Liver (tissue), 9 donors: ENCODE data around the gene KIF1A. TPM values are rescaled to one million over a fixed set of nuclear protein-coding genes. Genes with fewer than 3 reads are reported as not detected.

Source experiments
- DNase-seq: peaks from one replicate; pipeline ENCODE4 v3.0.0-alpha.2; 2017; ENCODE audit warnings: low spot score
- H3K27ac ChIP-seq, 2 donors: one replicate each; pipeline ENCODE4 v1.7.0; 2013; ENCODE audit warnings: inconsistent platforms in 2 of 2, low read length in 2 of 2, control low read depth in 1 of 2, low read depth in 1 of 2, mild to moderate bottlenecking in 1 of 2
- H3K27me3 ChIP-seq, 4 donors: one replicate each; pipeline versions ENCODE4 v1.6.1 to v1.7.0; 2013; ENCODE audit warnings: low read length in 3 of 4, inconsistent platforms in 1 of 4, mild to moderate bottlenecking in 1 of 4, moderate library complexity in 1 of 4; ENCODE audit not compliant: control insufficient read depth in 4 of 4, insufficient read depth in 4 of 4
- H3K36me3 ChIP-seq, 4 donors: one replicate each; pipeline versions ENCODE4 v1.6.1 to v1.7.0; 2013; ENCODE audit warnings: low read length in 3 of 4, mild to moderate bottlenecking in 3 of 4, low read depth in 1 of 4, moderate library complexity in 1 of 4; ENCODE audit not compliant: control insufficient read depth in 4 of 4, insufficient read depth in 3 of 4
- H3K4me1 ChIP-seq, 4 donors: one replicate each; pipeline versions ENCODE4 v1.6.1 to v1.7.0; 2013; ENCODE audit warnings: low read length in 3 of 4, mild to moderate bottlenecking in 3 of 4, moderate library complexity in 1 of 4; ENCODE audit not compliant: control insufficient read depth in 4 of 4, insufficient read depth in 4 of 4
- H3K4me3 ChIP-seq, 3 donors: one replicate each; pipeline versions ENCODE4 v1.6.1 to v1.7.0; 2013; ENCODE audit warnings: low read length in 3 of 3, control low read depth in 1 of 3, low read depth in 1 of 3, mild to moderate bottlenecking in 1 of 3
- H3K9ac ChIP-seq, 2 donors: one replicate each; pipeline ENCODE4 v1.7.0; 2013; ENCODE audit warnings: low read length in 2 of 2, mild to moderate bottlenecking in 2 of 2, moderate library complexity in 2 of 2, control low read depth in 1 of 2, low read depth in 1 of 2
- H3K9me3 ChIP-seq, 4 donors: one replicate each; pipeline versions ENCODE4 v1.6.1 to v1.7.0; 2013; ENCODE audit warnings: low read length in 3 of 4; ENCODE audit not compliant: control insufficient read depth in 4 of 4
- ATF3 ChIP-seq: IDR thresholded peaks from 2 replicates; pipeline ENCODE4 v1.6.1; 2016; ENCODE audit warnings: antibody characterized with exemption
- EGR1 ChIP-seq, 2 donors: IDR thresholded peaks; 2 replicates each; pipeline ENCODE4 v1.6.1; 2016 to 2018; ENCODE audit warnings: antibody characterized with exemption in 2 of 2, low read depth in 2 of 2
- FOXA1 ChIP-seq: IDR thresholded peaks from 2 replicates; pipeline ENCODE4 v1.6.1; 2016; ENCODE audit warnings: antibody characterized with exemption
- FOXA2 ChIP-seq: IDR thresholded peaks from 2 replicates; pipeline ENCODE4 v1.6.1; 2016; ENCODE audit warnings: antibody characterized with exemption
- GABPA ChIP-seq, 2 donors: IDR thresholded peaks in 1 of 2; conservative IDR thresholded peaks in 1 of 2; 2 replicates each; pipeline ENCODE4 v1.6.1; 2016; ENCODE audit warnings: antibody characterized with exemption in 2 of 2, mild to moderate bottlenecking in 1 of 2, moderate library complexity in 1 of 2
- HNF4G ChIP-seq: IDR thresholded peaks from 2 replicates; pipeline ENCODE4 v1.6.1; 2016; ENCODE audit warnings: antibody characterized with exemption
- JUND ChIP-seq, 2 donors: IDR thresholded peaks; 2 replicates each; pipeline ENCODE4 v1.6.1; 2016; ENCODE audit warnings: antibody characterized with exemption in 2 of 2
- NR2F2 ChIP-seq: IDR thresholded peaks from 2 replicates; pipeline ENCODE4 v1.6.1; 2016; ENCODE audit warnings: antibody characterized with exemption
- RAD21 ChIP-seq, 2 donors: IDR thresholded peaks; 2 replicates each; pipeline ENCODE4 v1.6.1; 2016; ENCODE audit warnings: antibody characterized with exemption in 2 of 2, mild to moderate bottlenecking in 2 of 2
- REST ChIP-seq: IDR thresholded peaks from 2 replicates; pipeline ENCODE4 v1.6.1; 2016; ENCODE audit warnings: antibody characterized with exemption, mild to moderate bottlenecking
- RXRA ChIP-seq, 2 donors: IDR thresholded peaks; 2 replicates each; pipeline ENCODE4 v1.6.1; 2017 to 2018; ENCODE audit warnings: antibody characterized with exemption in 2 of 2, mild to moderate bottlenecking in 1 of 2
- SP1 ChIP-seq: IDR thresholded peaks from 2 replicates; pipeline ENCODE4 v1.6.1; 2018; ENCODE audit warnings: antibody characterized with exemption, mild to moderate bottlenecking
- YY1 ChIP-seq: IDR thresholded peaks from 2 replicates; pipeline ENCODE4 v1.6.1; 2016; ENCODE audit warnings: antibody characterized with exemption, mild to moderate bottlenecking
- WGBS: extraction: QIAGEN DNeasy Blood & Tissue Kit; methylation state at CpG from one replicate; pipeline ENCODE4 v1.1.7; 2013; 5-methylcytosine and 5-hydroxymethylcytosine counted together
- polyA plus RNA-seq, 2 donors: library from polyadenylated mRNA; stranded (reverse) in 1 of 2; unstranded in 1 of 2; fragments of 200-250 nt in 1 of 2; fragments of >200 nt in 1 of 2; fragmentation: Nextera tagmentation in 1 of 2; extraction: Ambion mirVana in 1 of 2; gene quantifications; one replicate each; pipeline versions ENCODE4 v1.2.1 to v1.2.3, GENCODE V29; 2013 to 2015
- total RNA-seq, 2 donors: library from RNA; depleted of rRNA; stranded (reverse); fragments of >200 nt; gene quantifications; one replicate each; pipeline ENCODE4 v1.2.3, GENCODE V29; 2014
- TF ChIP-seq, protein P1 (sequence below): IDR thresholded peaks from 2 replicates; pipeline ENCODE4 v1.6.1; 2016; ENCODE audit warnings: antibody characterized with exemption
- TF ChIP-seq, protein P2 (sequence below): IDR thresholded peaks from 2 replicates; pipeline ENCODE4 v1.6.1; 2016; ENCODE audit warnings: antibody characterized with exemption
- donor health status: healthy.
- donor health status: healthy.
- donor health status: healthy.
- donor health status: healthy.
- donor health status: healthy.

Gene KIF1A
- total and polyA plus RNA-seq, 4 donors, result 0.03 to 0.21 (median 0.11) TPM

GRCh38 chr2:240791821-240792628 is 28.0 kb downstream of the KIF1A start:
- Histone ChIP-seq H3K4me3 (no peak overlapping the region), H3K4me1 (peaks cover 7 to 33% (median 27%) of the 10 kb centered on the region in 4 donors), H3K9me3 (no peaks in the 10 kb centered on the region), H3K36me3 (no peaks in the 10 kb centered on the region), H3K27ac (no peak overlapping the region), H3K27me3 (no peaks in the 10 kb centered on the region), H3K9ac (no peak overlapping the region)
- DNase-seq, result no peak
- WGBS, result 83% methylated on average over 15 of the region's 15 CpGs
- TF ChIP-seq ATF3, result no peak
- no peak for TF ChIP-seq REST
- TF ChIP-seq YY1, result no peak
- no peak for TF ChIP-seq HNF4G
- TF ChIP-seq, protein P1, sequence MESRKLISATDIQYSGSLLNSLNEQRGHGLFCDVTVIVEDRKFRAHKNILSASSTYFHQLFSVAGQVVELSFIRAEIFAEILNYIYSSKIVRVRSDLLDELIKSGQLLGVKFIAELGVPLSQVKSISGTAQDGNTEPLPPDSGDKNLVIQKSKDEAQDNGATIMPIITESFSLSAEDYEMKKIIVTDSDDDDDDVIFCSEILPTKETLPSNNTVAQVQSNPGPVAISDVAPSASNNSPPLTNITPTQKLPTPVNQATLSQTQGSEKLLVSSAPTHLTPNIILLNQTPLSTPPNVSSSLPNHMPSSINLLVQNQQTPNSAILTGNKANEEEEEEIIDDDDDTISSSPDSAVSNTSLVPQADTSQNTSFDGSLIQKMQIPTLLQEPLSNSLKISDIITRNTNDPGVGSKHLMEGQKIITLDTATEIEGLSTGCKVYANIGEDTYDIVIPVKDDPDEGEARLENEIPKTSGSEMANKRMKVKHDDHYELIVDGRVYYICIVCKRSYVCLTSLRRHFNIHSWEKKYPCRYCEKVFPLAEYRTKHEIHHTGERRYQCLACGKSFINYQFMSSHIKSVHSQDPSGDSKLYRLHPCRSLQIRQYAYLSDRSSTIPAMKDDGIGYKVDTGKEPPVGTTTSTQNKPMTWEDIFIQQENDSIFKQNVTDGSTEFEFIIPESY, result no peak
- no peak for TF ChIP-seq SP1

- Histone ChIP-seq H3K27ac (no peak overlapping the region), H3K27me3 (no peaks in the 10 kb centered on the region), H3K9me3 (no peaks in the 10 kb centered on the region), H3K9ac (no peak overlapping the region), H3K36me3 (no peaks in the 10 kb centered on the region), H3K4me3 (no peak overlapping the region), H3K4me1 (peaks cover 7 to 33% (median 27%) of the 10 kb centered on the region in 4 donors)
- no peak for DNase-seq
- 86% methylated on average over 19 of the region's 19 CpGs for WGBS
- TF ChIP-seq SP1 (no peak), GABPA (IDR thresholded peaks at IDR 0.05 in 1 of 2, conservative IDR thresholded peaks at IDR 0.05 in 1 of 2) (no peak), HNF4G (no peak), RAD21 (IDR thresholded peaks at IDR 0.05) (no peak), REST (no peak), JUND (IDR thresholded peaks at IDR 0.05) (no peak), YY1 (no peak), ATF3 (no peak), FOXA2 (no peak), EGR1 (IDR thresholded peaks at IDR 0.05; ENCODE audit: low read depth in 2 of 2) (no peak), FOXA1 (no peak), NR2F2 (no peak), RXRA (IDR thresholded peaks at IDR 0.05) (no peak)
- TF ChIP-seq, protein P2, sequence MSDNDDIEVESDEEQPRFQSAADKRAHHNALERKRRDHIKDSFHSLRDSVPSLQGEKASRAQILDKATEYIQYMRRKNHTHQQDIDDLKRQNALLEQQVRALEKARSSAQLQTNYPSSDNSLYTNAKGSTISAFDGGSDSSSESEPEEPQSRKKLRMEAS, result no peak
- TF ChIP-seq, protein P1, result no peak
These were observed 28.7 kb downstream of the KIF1A start for GRCh38 chr2:240791221-240791800.
